Loucy (cell line): ENCODE measurements around the gene PRDM11.

Experiments
- H2AFZ ChIP-seq: fragments of 200-600 bp; sonication (generic); 2 replicates; pipeline ENCODE4 v1.6.0; 2016; ENCODE audit warnings: antibody characterized with exemption, mild to moderate bottlenecking, low read length, moderate library complexity
- H3F3A ChIP-seq: fragments of 200-600 bp; 2 replicates; pipeline ENCODE4 v1.6.0; 2016; ENCODE audit warnings: antibody characterized with exemption, low read depth, mild to moderate bottlenecking
- H3K27me3 ChIP-seq: fragments of 200-600 bp; sonication (generic); 2 replicates; pipeline ENCODE4 v1.6.1; 2014; ENCODE audit warnings: low read length, mild to moderate bottlenecking; ENCODE audit not compliant: insufficient read depth, poor library complexity, severe bottlenecking
- H3K36me3 ChIP-seq: fragments of 200-600 bp; sonication (generic); 2 replicates; pipeline ENCODE4 v1.6.1; 2016; ENCODE audit warnings: low read length; ENCODE audit not compliant: insufficient read depth
- H3K4me1 ChIP-seq: fragments of 200-600 bp; sonication (generic); 2 replicates; pipeline ENCODE4 v1.5.1; 2014; ENCODE audit warnings: low read length, mild to moderate bottlenecking; ENCODE audit not compliant: insufficient read depth, poor library complexity, severe bottlenecking
- H3K4me2 ChIP-seq: fragments of 200-600 bp; sonication (generic); 2 replicates; pipeline ENCODE4 v1.6.0; 2014; ENCODE audit warnings: antibody characterized with exemption, low read length, low read depth, mild to moderate bottlenecking; ENCODE audit not compliant: poor library complexity, severe bottlenecking
- H3K4me3 ChIP-seq: fragments of 200-600 bp; sonication (generic); 2 replicates; pipeline ENCODE4 v1.5.1; 2014; ENCODE audit warnings: low read length, mild to moderate bottlenecking, mixed read lengths; ENCODE audit not compliant: poor library complexity, severe bottlenecking
- H3K79me2 ChIP-seq: fragments of 200-600 bp; sonication (generic); 2 replicates; pipeline ENCODE4 v1.6.1; 2014; ENCODE audit warnings: low read length; ENCODE audit not compliant: insufficient read depth
- H3K9ac ChIP-seq: fragments of 200-600 bp; sonication (generic); 2 replicates; pipeline ENCODE4 v1.6.0; 2014; ENCODE audit warnings: mild to moderate bottlenecking, low read depth, low read length, moderate library complexity; ENCODE audit not compliant: poor library complexity, severe bottlenecking
- H3K9me2 ChIP-seq: fragments of 200-600 bp; sonication (generic); replicated peaks from 2 replicates; pipeline ENCODE4 v1.6.1; 2016; ENCODE audit warnings: low read depth, low read length, mixed read lengths
- H3K9me3 ChIP-seq: fragments of 200-600 bp; sonication (generic); 2 replicates; pipeline ENCODE4 v1.6.1; 2014; ENCODE audit warnings: mild to moderate bottlenecking, antibody characterized with exemption, low read length, low read depth; ENCODE audit not compliant: insufficient read depth
- H4K20me1 ChIP-seq: fragments of 200-600 bp; sonication (generic); 2 replicates; pipeline ENCODE4 v1.6.0; 2014; ENCODE audit warnings: antibody characterized with exemption, low read length, mild to moderate bottlenecking; ENCODE audit not compliant: insufficient read depth, poor library complexity, severe bottlenecking
- CTCF ChIP-seq: fragments of 200-600 bp; sonication (generic); conservative IDR thresholded peaks from 2 replicates; pipeline ENCODE4 v1.5.1; 2014; ENCODE audit warnings: mild to moderate bottlenecking, antibody characterized with exemption, low read length
- EZH2phosphoT487 ChIP-seq: fragments of 200-600 bp; IDR thresholded peaks from 2 replicates; pipeline ENCODE4 v1.6.1; 2018; ENCODE audit warnings: antibody characterized with exemption, mild to moderate bottlenecking, moderate library complexity, borderline replicate concordance

The PRDM11 gene

DNA sequence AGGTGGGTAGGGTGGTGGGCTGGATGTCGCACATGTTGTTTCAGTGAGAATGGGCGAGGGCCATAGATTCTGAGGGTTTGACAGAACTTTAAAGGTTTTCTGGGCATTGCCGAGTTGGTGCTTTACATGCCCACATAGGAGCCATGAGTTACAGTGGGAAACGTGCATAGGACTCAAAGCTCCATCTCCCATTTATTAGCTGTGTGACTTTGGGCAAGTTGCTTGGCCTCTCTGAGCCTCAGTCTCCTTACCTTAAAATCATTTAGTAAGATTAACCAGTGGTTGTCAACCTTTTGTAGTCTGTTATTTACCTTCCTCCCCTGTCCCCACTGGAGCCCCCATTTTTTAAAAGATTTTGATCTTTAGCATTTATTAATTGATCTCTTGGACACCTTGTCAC lies 72.3 kb downstream of the PRDM11 start:
- peaks cover 15% of the 10 kb centered on the region for H3K4me1 ChIP-seq

GRCh38 chr11:45219411-45219810 lies 73.0 kb downstream of the PRDM11 start:
- Histone ChIP-seq H2AFZ (no peak overlapping the region), H4K20me1 (no peaks in the 10 kb centered on the region), H3K4me2 (no peak overlapping the region), H3K4me1 (peaks cover 14% of the 10 kb centered on the region), H3K4me3 (no peak overlapping the region), H3K79me2 (no peaks in the 10 kb centered on the region), H3K9ac (no peak overlapping the region), H3K36me3 (peaks cover 29% of the 10 kb centered on the region; the same call in 1 of the 2 replicates), H3K9me3 (no peaks in the 10 kb centered on the region), H3K9me2 (no peaks in the 10 kb centered on the region), H3K27me3 (no peaks in the 10 kb centered on the region), H3F3A (no peaks in the 10 kb centered on the region)
- no peak for TF ChIP-seq EZH2phosphoT487
- no peak for TF ChIP-seq CTCF

More for the DNA sequence above, 72.3 kb downstream of the PRDM11 start:
- Histone ChIP-seq H3K4me2 (no peak overlapping the region), H2AFZ (no peak overlapping the region), H3K36me3 (peaks cover 25% of the 10 kb centered on the region; the same call in 1 of the 2 replicates), H3K9ac (no peak overlapping the region), H4K20me1 (no peaks in the 10 kb centered on the region), H3F3A (no peaks in the 10 kb centered on the region), H3K4me3 (no peak overlapping the region), H3K79me2 (no peaks in the 10 kb centered on the region), H3K27me3 (no peaks in the 10 kb centered on the region), H3K9me3 (no peaks in the 10 kb centered on the region), H3K9me2 (no peaks in the 10 kb centered on the region)
- TF ChIP-seq EZH2phosphoT487 (no peak), CTCF (no peak)

GRCh38 chr11:45223496-45223895 lies 77.1 kb downstream of the PRDM11 start:
- Histone ChIP-seq H3K36me3 (peaks cover 59% of the 10 kb centered on the region; the same call in 1 of the 2 replicates), H3K4me1 (peaks cover 4% of the 10 kb centered on the region), H3F3A (no peaks in the 10 kb centered on the region), H4K20me1 (no peaks in the 10 kb centered on the region), H3K4me2 (no peak overlapping the region), H3K27me3 (no peaks in the 10 kb centered on the region), H2AFZ (no peak overlapping the region), H3K79me2 (no peaks in the 10 kb centered on the region), H3K9ac (no peak overlapping the region), H3K4me3 (no peak overlapping the region), H3K9me3 (no peaks in the 10 kb centered on the region), H3K9me2 (no peaks in the 10 kb centered on the region)
- TF ChIP-seq EZH2phosphoT487, result no peak
- no peak for TF ChIP-seq CTCF
